GM21825 (cell line): Measurements from ENCODE around the gene LHX1.

ENCODE experiments used
- ATAC-seq: cut with Tn5 transposase; IDR thresholded peaks from one replicate; pipeline ENCODE4 v1.9.1; 2021; ENCODE audit warnings: mild to moderate bottlenecking, moderate library complexity; ENCODE audit not compliant: unreplicated experiment

Gene LHX1

GRCh38 chr17:36921095-36921851 is 16.0 kb upstream of the LHX1 start:
- ATAC-seq = no peak

DNA sequence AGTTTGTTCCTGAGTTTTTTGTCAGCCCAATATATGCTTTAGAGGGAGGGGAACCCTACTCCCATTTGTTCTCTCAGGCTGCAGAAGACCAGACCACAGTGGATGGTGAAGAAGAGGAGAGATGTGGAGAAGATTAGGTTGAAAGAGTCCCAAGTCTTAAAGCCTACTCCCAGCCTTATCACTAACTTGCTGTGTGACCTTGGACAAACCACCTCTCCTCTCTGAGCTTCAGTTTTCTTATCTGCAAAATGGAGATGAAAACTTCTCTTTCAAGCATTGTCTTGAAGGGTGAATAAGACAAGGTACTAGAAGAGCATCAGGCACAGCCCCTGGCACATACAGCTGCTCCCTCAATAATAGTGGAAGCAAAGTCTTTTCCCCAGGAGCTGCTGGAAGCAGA is 15.1 kb upstream of the LHX1 start:
- ATAC-seq = no peak

GRCh38 chr17:36923814-36924221 is 13.5 kb upstream of the LHX1 start:
- no peak for ATAC-seq

DNA sequence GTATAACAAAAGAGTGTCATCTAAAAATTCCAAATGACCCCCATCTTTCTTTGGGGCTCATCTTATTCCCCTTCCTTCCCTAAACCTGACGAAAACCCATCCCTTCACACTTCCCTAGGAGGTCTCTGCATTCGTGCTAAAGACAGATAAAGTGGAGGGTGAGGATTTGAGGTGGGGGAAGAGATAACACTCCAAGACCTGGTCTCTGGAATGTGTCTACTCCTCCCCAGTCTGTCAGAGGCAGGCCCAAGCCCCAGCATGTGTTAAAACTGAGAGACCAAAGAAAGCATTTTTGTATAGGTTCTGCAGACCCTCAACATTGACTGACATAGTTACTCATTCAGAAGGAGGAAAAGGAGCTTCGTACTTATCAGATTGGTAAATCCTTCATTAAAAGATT is 11.0 kb upstream of the LHX1 start:
- no peak for ATAC-seq

GRCh38 chr17:36926701-36927100 is 10.6 kb upstream of the LHX1 start:
- ATAC-seq = no peak

- ATAC-seq = no peak
Measured at GRCh38 chr17:36928471-36929345, 8.6 kb upstream of the LHX1 start.

- no peak for ATAC-seq
Measured at GRCh38 chr17:36929851-36930582, 7.3 kb upstream of the LHX1 start.

DNA sequence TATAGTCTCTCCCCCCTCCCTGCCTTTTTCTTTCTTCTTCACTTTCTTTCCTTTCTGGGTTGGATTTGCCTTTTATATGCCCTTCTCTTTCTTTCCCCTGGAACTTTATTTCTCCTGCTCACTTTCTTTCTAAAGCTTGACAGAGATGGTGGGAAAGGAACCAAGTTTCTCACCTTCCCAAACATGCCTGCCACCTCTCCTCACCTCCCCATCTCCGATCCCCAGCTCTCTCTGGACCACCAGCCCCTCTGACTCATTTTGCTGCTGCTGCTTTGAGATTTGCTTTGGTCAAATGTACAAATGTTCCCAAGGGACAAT is 6.7 kb upstream of the LHX1 start:
- no peak for ATAC-seq

DNA sequence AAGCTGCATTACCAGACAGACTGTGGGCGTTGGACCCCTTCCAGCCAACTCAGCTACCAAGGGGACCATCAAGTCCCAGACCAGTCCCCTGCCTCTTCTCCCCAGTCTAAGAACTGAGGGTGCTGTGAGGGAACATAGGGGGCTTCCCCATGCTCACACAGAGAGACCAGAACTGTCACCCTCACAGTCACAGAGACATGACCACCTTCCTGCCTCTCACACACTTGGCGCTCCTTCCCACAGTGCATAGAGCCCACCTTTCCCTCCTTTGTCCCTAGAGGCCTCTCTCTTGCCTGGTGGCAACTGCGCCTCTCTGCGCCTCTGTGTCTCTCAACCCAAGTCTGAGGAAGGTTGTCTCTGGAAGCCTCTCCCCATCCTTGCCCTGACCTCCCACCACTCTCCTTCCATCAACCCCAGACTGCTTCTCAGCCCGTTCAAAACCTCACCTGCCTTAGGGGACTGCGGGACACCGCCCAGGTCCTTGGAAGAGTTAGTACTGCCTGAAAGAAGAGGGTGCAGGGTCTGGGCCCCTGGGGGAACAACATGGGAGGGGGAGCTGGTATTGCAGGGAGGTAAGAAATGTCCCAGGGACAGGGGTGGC is 6.1 kb upstream of the LHX1 start:
- no peak for ATAC-seq

GRCh38 chr17:36931697-36932382 is 5.4 kb upstream of the LHX1 start:
- ATAC-seq = no peak

- no peak for ATAC-seq
Measured at GRCh38 chr17:36932383-36932693, 4.9 kb upstream of the LHX1 start.

GRCh38 chr17:36932694-36933511 is 4.4 kb upstream of the LHX1 start:
- ATAC-seq = no peak

DNA sequence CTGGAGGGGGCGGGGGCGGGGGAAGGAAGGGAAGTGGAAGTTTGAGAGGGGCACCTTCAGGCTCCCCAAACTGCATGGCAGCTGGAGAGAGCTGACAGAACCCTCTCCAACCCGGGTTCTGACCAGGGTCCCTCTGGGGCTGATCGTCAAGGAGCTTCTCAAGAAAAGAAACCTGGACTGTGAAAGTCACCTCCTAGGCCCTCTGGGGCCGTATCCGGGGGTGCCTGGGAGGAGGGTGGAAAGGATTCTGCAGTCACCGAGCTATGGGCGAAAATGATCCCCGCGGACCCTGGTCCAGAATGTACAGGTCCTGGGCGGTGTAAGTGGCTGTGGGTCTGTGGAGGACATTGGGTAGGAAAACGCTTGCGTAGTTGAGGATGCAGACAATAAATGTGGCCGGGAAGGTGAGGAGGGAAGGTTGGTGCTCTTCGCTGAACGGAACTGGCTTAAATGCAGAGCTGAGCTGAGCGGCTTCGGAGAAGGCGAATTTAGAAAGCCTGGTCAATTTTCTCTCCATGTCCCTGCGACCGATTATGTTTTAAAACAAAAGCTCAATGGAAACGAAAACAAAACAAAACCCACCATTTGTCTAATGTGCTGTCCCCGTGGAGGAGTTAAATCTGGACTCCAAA is 3.6 kb upstream of the LHX1 start:
- no peak for ATAC-seq

DNA sequence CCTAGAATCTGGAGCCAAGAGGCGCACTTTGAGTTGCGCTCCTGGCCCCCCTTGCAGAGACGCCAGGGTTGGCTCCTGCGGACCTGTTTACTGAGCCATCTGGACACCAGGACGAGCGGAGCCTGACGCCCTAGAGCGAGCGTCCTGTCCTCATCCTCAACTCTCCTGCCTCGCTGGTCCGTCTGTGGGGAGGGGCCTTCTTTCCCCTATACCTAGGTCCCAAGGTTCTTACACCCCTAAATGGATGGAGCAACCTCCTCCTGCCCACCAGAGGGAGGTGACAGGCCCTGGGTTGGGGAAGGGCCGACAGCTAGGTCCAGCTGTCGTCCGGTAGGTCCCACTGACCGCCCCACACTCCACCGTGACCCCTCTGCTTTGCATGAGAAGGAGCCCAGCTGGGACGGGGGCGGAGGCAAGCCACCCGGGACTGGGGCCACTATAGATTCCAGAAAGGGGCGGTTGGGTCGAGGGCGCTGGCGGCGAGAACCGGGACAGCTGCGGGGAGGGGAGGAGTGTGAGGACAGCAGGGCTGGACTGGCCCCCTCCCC is 3.1 kb upstream of the LHX1 start:
- ATAC-seq = no peak

GRCh38 chr17:36934692-36935630 is 2.3 kb upstream of the LHX1 start:
- ATAC-seq = no peak

DNA sequence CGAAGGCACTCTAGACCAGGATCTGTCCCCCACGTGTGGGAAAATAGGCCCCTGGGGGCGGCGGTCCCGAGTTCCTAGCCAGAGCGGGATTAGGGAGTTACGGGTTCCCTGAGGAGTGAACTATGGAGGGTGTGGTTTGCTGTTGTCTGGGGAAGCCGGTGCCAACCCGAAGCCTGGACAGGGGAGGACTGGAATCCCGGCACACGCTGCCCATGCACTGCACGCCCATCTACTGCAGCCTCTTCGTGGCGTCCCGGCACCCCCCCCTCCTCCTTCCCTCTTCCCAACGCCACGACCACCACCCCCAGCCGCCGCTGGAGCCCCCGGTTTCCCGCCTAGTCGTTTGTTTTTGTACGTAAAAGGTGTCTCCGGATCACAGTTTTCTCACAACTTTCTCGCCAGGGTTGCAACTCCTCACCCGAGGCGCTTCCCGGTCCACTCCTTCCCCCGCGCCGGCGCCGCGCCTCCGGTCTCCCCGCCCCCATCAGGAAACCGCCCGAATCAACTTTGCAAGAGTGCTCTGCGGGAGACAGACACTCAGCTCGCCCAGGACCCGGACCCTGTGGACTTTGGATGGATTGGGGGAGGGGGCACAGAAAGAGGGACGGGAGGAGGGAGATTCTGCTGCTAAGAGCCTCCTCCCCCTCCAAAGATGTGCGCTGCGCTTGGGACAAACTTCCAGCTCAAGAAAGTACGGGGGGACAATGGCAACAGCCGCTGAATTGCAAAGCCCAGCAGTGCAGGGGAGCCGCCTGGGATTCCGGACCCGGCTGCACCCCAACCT is 1.4 kb upstream of the LHX1 start:
- ATAC-seq = no peak

GRCh38 chr17:36936455-36937000 is 747 bp upstream of the LHX1 start:
- ATAC-seq = no peak
